ENCODE measurements around the gene GCC2. TPM values are rescaled to one million over a fixed set of nuclear protein-coding genes. Genes with fewer than 3 reads are reported as not detected.

GCC2 gene
- total and polyA plus RNA-seq, 2 of the 13 experiments (the other 11 are each of a cell fraction or from before 2014, with no cell fraction given), result 17.6 to 22.5 TPM

- TF ChIP-seq MAZ (IDR thresholded peaks at IDR 0.05; ENCODE audit: borderline replicate concordance, low read depth, low read length) (no peak), MAZ (CRISPR knock-in tag; IDR thresholded peaks at IDR 0.05; ENCODE audit: low read depth) (no peak), NR1H2 (CRISPR knock-in tag; IDR thresholded peaks at IDR 0.05; ENCODE audit: borderline replicate concordance, low read depth) (no peak), LCORL (IDR thresholded peaks at IDR 0.05) (no peak), LCORL (CRISPR knock-in tag; IDR thresholded peaks at IDR 0.05) (no peak), ZNF83 (CRISPR knock-in tag; IDR thresholded peaks at IDR 0.05; ENCODE audit: borderline replicate concordance) (no peak), XRCC5 (optimal IDR thresholded peaks at IDR 0.05; ENCODE audit: low read length) (peak; percentile 57), ZNF775 (CRISPR knock-in tag; IDR thresholded peaks at IDR 0.05; ENCODE audit: borderline replicate concordance) (no peak), ZNF644 (CRISPR knock-in tag; IDR thresholded peaks at IDR 0.05; ENCODE audit: low read depth) (peak; percentile 94), ZNF12 (CRISPR knock-in tag; IDR thresholded peaks at IDR 0.05) (peak; percentile 80), KMT2A (CRISPR knock-in tag; IDR thresholded peaks at IDR 0.05) (no peak), HMGXB4 (CRISPR knock-in tag; IDR thresholded peaks at IDR 0.05; ENCODE audit: borderline replicate concordance in 1 of 2, low read depth in 1 of 2) (peak; percentile 49 to 65; a peak in 2 of 4 replicates), ZNF557 (CRISPR knock-in tag; IDR thresholded peaks at IDR 0.05) (no peak), PATZ1 (CRISPR knock-in tag; IDR thresholded peaks at IDR 0.05) (no peak), ZNF605 (CRISPR knock-in tag; IDR thresholded peaks at IDR 0.05) (no peak), ZNF563 (CRISPR knock-in tag; IDR thresholded peaks at IDR 0.05) (no peak), SRSF1 (optimal IDR thresholded peaks at IDR 0.05; ENCODE audit: low read depth, low read length) (no peak)
- TF ChIP-seq, protein P1, sequence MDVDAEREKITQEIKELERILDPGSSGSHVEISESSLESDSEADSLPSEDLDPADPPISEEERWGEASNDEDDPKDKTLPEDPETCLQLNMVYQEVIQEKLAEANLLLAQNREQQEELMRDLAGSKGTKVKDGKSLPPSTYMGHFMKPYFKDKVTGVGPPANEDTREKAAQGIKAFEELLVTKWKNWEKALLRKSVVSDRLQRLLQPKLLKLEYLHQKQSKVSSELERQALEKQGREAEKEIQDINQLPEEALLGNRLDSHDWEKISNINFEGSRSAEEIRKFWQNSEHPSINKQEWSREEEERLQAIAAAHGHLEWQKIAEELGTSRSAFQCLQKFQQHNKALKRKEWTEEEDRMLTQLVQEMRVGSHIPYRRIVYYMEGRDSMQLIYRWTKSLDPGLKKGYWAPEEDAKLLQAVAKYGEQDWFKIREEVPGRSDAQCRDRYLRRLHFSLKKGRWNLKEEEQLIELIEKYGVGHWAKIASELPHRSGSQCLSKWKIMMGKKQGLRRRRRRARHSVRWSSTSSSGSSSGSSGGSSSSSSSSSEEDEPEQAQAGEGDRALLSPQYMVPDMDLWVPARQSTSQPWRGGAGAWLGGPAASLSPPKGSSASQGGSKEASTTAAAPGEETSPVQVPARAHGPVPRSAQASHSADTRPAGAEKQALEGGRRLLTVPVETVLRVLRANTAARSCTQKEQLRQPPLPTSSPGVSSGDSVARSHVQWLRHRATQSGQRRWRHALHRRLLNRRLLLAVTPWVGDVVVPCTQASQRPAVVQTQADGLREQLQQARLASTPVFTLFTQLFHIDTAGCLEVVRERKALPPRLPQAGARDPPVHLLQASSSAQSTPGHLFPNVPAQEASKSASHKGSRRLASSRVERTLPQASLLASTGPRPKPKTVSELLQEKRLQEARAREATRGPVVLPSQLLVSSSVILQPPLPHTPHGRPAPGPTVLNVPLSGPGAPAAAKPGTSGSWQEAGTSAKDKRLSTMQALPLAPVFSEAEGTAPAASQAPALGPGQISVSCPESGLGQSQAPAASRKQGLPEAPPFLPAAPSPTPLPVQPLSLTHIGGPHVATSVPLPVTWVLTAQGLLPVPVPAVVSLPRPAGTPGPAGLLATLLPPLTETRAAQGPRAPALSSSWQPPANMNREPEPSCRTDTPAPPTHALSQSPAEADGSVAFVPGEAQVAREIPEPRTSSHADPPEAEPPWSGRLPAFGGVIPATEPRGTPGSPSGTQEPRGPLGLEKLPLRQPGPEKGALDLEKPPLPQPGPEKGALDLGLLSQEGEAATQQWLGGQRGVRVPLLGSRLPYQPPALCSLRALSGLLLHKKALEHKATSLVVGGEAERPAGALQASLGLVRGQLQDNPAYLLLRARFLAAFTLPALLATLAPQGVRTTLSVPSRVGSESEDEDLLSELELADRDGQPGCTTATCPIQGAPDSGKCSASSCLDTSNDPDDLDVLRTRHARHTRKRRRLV (CRISPR knock-in tag; IDR thresholded peaks at IDR 0.05), result no peak
- TF ChIP-seq, protein P2, sequence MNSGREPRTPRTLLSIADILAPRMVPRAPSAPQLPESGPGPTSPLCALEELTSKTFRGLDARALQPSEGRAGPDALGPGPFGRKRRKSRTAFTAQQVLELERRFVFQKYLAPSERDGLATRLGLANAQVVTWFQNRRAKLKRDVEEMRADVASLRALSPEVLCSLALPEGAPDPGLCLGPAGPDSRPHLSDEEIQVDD (CRISPR knock-in tag; IDR thresholded peaks at IDR 0.05; ENCODE audit: borderline replicate concordance), result no peak
- TF ChIP-seq, protein P3, sequence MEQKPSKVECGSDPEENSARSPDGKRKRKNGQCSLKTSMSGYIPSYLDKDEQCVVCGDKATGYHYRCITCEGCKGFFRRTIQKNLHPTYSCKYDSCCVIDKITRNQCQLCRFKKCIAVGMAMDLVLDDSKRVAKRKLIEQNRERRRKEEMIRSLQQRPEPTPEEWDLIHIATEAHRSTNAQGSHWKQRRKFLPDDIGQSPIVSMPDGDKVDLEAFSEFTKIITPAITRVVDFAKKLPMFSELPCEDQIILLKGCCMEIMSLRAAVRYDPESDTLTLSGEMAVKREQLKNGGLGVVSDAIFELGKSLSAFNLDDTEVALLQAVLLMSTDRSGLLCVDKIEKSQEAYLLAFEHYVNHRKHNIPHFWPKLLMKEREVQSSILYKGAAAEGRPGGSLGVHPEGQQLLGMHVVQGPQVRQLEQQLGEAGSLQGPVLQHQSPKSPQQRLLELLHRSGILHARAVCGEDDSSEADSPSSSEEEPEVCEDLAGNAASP (CRISPR knock-in tag; IDR thresholded peaks at IDR 0.05; ENCODE audit: borderline replicate concordance), result 0 out of 2 replicates have a peak, but pooled peaks have one; percentile 37
Observed at GRCh38 chr2:108417254-108417653, 31.8 kb upstream of the GCC2 start (continued).
